Loucy (cell line): ENCODE results near the gene RAF1.
A peak's percentile ranks its signal among the peaks of the same experiment; 100 is the strongest.

Experiments used
- H2AFZ ChIP-seq: fragments of 200-600 bp; sonication (generic); 2 replicates; pipeline ENCODE4 v1.6.0; 2016; ENCODE audit warnings: antibody characterized with exemption, mild to moderate bottlenecking, low read length, moderate library complexity
- H3F3A ChIP-seq: fragments of 200-600 bp; 2 replicates; pipeline ENCODE4 v1.6.0; 2016; ENCODE audit warnings: antibody characterized with exemption, low read depth, mild to moderate bottlenecking
- H3K27me3 ChIP-seq: fragments of 200-600 bp; sonication (generic); 2 replicates; pipeline ENCODE4 v1.6.1; 2014; ENCODE audit warnings: low read length, mild to moderate bottlenecking; ENCODE audit not compliant: insufficient read depth, poor library complexity, severe bottlenecking
- H3K36me3 ChIP-seq: fragments of 200-600 bp; sonication (generic); 2 replicates; pipeline ENCODE4 v1.6.1; 2016; ENCODE audit warnings: low read length; ENCODE audit not compliant: insufficient read depth
- H3K4me1 ChIP-seq: fragments of 200-600 bp; sonication (generic); 2 replicates; pipeline ENCODE4 v1.5.1; 2014; ENCODE audit warnings: low read length, mild to moderate bottlenecking; ENCODE audit not compliant: insufficient read depth, poor library complexity, severe bottlenecking
- H3K4me2 ChIP-seq: fragments of 200-600 bp; sonication (generic); 2 replicates; pipeline ENCODE4 v1.6.0; 2014; ENCODE audit warnings: antibody characterized with exemption, low read length, low read depth, mild to moderate bottlenecking; ENCODE audit not compliant: poor library complexity, severe bottlenecking
- H3K4me3 ChIP-seq: fragments of 200-600 bp; sonication (generic); 2 replicates; pipeline ENCODE4 v1.5.1; 2014; ENCODE audit warnings: low read length, mild to moderate bottlenecking, mixed read lengths; ENCODE audit not compliant: poor library complexity, severe bottlenecking
- H3K79me2 ChIP-seq: fragments of 200-600 bp; sonication (generic); 2 replicates; pipeline ENCODE4 v1.6.1; 2014; ENCODE audit warnings: low read length; ENCODE audit not compliant: insufficient read depth
- H3K9ac ChIP-seq: fragments of 200-600 bp; sonication (generic); 2 replicates; pipeline ENCODE4 v1.6.0; 2014; ENCODE audit warnings: mild to moderate bottlenecking, low read depth, low read length, moderate library complexity; ENCODE audit not compliant: poor library complexity, severe bottlenecking
- H3K9me2 ChIP-seq: fragments of 200-600 bp; sonication (generic); replicated peaks from 2 replicates; pipeline ENCODE4 v1.6.1; 2016; ENCODE audit warnings: low read depth, low read length, mixed read lengths
- H3K9me3 ChIP-seq: fragments of 200-600 bp; sonication (generic); 2 replicates; pipeline ENCODE4 v1.6.1; 2014; ENCODE audit warnings: mild to moderate bottlenecking, antibody characterized with exemption, low read length, low read depth; ENCODE audit not compliant: insufficient read depth
- H4K20me1 ChIP-seq: fragments of 200-600 bp; sonication (generic); 2 replicates; pipeline ENCODE4 v1.6.0; 2014; ENCODE audit warnings: antibody characterized with exemption, low read length, mild to moderate bottlenecking; ENCODE audit not compliant: insufficient read depth, poor library complexity, severe bottlenecking
- CTCF ChIP-seq: fragments of 200-600 bp; sonication (generic); conservative IDR thresholded peaks from 2 replicates; pipeline ENCODE4 v1.5.1; 2014; ENCODE audit warnings: mild to moderate bottlenecking, antibody characterized with exemption, low read length
- EZH2phosphoT487 ChIP-seq: fragments of 200-600 bp; IDR thresholded peaks from 2 replicates; pipeline ENCODE4 v1.6.1; 2018; ENCODE audit warnings: antibody characterized with exemption, mild to moderate bottlenecking, moderate library complexity, borderline replicate concordance

RAF1 gene

GRCh38 chr3:12560505-12561190 is 103.3 kb downstream of the RAF1 start:
- H3K4me2 ChIP-seq = peak overlapping the region; percentile 92
- no peak overlapping the region for H2AFZ ChIP-seq
- no peaks in the 10 kb centered on the region for H3F3A ChIP-seq
- H3K27me3 ChIP-seq = no peaks in the 10 kb centered on the region
- no peaks in the 10 kb centered on the region for H3K36me3 ChIP-seq
- peak overlapping the region; percentile 89 for H3K4me3 ChIP-seq
- peaks cover 78% of the 10 kb centered on the region for H3K79me2 ChIP-seq
- TF ChIP-seq CTCF (no peak), EZH2phosphoT487 (no peak)
- H3K9me3 ChIP-seq = no peaks in the 10 kb centered on the region
- H3K4me1 ChIP-seq = peaks cover 42% of the 10 kb centered on the region
- peak overlapping the region; percentile 23 for H3K9ac ChIP-seq
- H4K20me1 ChIP-seq = peaks cover 59% of the 10 kb centered on the region
- H3K9me2 ChIP-seq = no peaks in the 10 kb centered on the region

- H3K4me2 ChIP-seq = peak overlapping the region; percentile 92
- H3K9ac ChIP-seq = peak overlapping the region; percentile 23
- no peaks in the 10 kb centered on the region for H3F3A ChIP-seq
- TF ChIP-seq CTCF (no peak), EZH2phosphoT487 (no peak)
- peaks cover 51% of the 10 kb centered on the region for H4K20me1 ChIP-seq
- no peaks in the 10 kb centered on the region for H3K9me3 ChIP-seq
- no peaks in the 10 kb centered on the region for H3K27me3 ChIP-seq
- H3K9me2 ChIP-seq = no peaks in the 10 kb centered on the region
- peaks cover 42% of the 10 kb centered on the region for H3K4me1 ChIP-seq
- H3K36me3 ChIP-seq = no peaks in the 10 kb centered on the region
- no peak overlapping the region for H2AFZ ChIP-seq
- H3K4me3 ChIP-seq = peak overlapping the region; percentile 89
- peaks cover 67% of the 10 kb centered on the region for H3K79me2 ChIP-seq
Measured at GRCh38 chr3:12559520-12559919, 104.4 kb downstream of the RAF1 start.

GRCh38 chr3:12558706-12559105 is 105.2 kb downstream of the RAF1 start:
- TF ChIP-seq EZH2phosphoT487 = no peak
- no peak for TF ChIP-seq CTCF
- no peak overlapping the region for H2AFZ ChIP-seq
- peaks cover 51% of the 10 kb centered on the region for H4K20me1 ChIP-seq
- no peaks in the 10 kb centered on the region for H3K9me3 ChIP-seq
- H3K36me3 ChIP-seq = no peaks in the 10 kb centered on the region
- H3K4me3 ChIP-seq = peak overlapping the region; percentile 89
- H3K9ac ChIP-seq = peak overlapping the region; percentile 85
- H3K4me1 ChIP-seq = peaks cover 47% of the 10 kb centered on the region
- H3K4me2 ChIP-seq = peak overlapping the region; percentile 92
- H3K79me2 ChIP-seq = peaks cover 59% of the 10 kb centered on the region
- H3F3A ChIP-seq = no peaks in the 10 kb centered on the region
- no peaks in the 10 kb centered on the region for H3K9me2 ChIP-seq
- no peaks in the 10 kb centered on the region for H3K27me3 ChIP-seq
